ENCODE results near the gene ASB13. TPM values are rescaled to one million over a fixed set of nuclear protein-coding genes. Genes with fewer than 3 reads are reported as not detected.
"Not testable (repeated sequence)": the region's sequence is repeated elsewhere in the genome, so short reads cannot be mapped to it uniquely, and the experiment has no call there.

The ASB13 gene
- total RNA-seq, 1 donor, result 9.1 TPM

GRCh38 chr10:5598085-5598690 is 68.2 kb downstream of the ASB13 start:
- no peak for DNase-seq (ENCODE audit: low read depth)
- no peak for TF ChIP-seq CTCF (IDR thresholded peaks at IDR 0.05; ENCODE audit: insufficient read depth, low read depth, low read length)
- no peak overlapping the region for H3K4me3 ChIP-seq (ENCODE audit: low read depth, low read length)

- no peak for DNase-seq (ENCODE audit: low read depth)
- no peak for TF ChIP-seq CTCF (IDR thresholded peaks at IDR 0.05; ENCODE audit: insufficient read depth, low read depth, low read length)
- no peak overlapping the region for H3K4me3 ChIP-seq (ENCODE audit: low read depth, low read length)
These were observed 69.6 kb downstream of the ASB13 start for GRCh38 chr10:5596611-5597341.

- DNase-seq (ENCODE audit: low read depth), result peak; percentile 55
- no peak for TF ChIP-seq CTCF (IDR thresholded peaks at IDR 0.05; ENCODE audit: insufficient read depth, low read depth, low read length)
- H3K4me3 ChIP-seq (ENCODE audit: low read depth, low read length), result no peak overlapping the region
These were observed 70.4 kb downstream of the ASB13 start for GRCh38 chr10:5595994-5596471.

GRCh38 chr10:5595591-5595990 is 70.8 kb downstream of the ASB13 start:
- no peak for DNase-seq (ENCODE audit: low read depth)
- H3K4me3 ChIP-seq (ENCODE audit: low read depth, low read length), result no peak overlapping the region
- TF ChIP-seq CTCF (IDR thresholded peaks at IDR 0.05; ENCODE audit: insufficient read depth, low read depth, low read length), result no peak

GRCh38 chr10:5595095-5595494 is 71.3 kb downstream of the ASB13 start:
- H3K4me3 ChIP-seq (ENCODE audit: low read depth, low read length), result no peak overlapping the region
- no peak for DNase-seq (ENCODE audit: low read depth)
- no peak for TF ChIP-seq CTCF (IDR thresholded peaks at IDR 0.05; ENCODE audit: insufficient read depth, low read depth, low read length)

- peak; percentile 80 for DNase-seq (ENCODE audit: low read depth)
- no peak overlapping the region for H3K4me3 ChIP-seq (ENCODE audit: low read depth, low read length)
- no peak for TF ChIP-seq CTCF (IDR thresholded peaks at IDR 0.05; ENCODE audit: insufficient read depth, low read depth, low read length)
These were observed 71.9 kb downstream of the ASB13 start for GRCh38 chr10:5594271-5595049.

- not testable (repeated sequence) for DNase-seq (ENCODE audit: low read depth); H3K4me3 ChIP-seq (ENCODE audit: low read depth, low read length)
These were observed 73.0 kb downstream of the ASB13 start for GRCh38 chr10:5593347-5593746.

All from fibroblast of villous mesenchyme (primary cell).